Measurements from ENCODE around the gene RBPJL. TPM values are rescaled to one million over a fixed set of nuclear protein-coding genes. Genes with fewer than 3 reads are reported as not detected.

Gene RBPJL
- total and polyA plus RNA-seq, 2 of the 13 experiments (the other 11 are each of a cell fraction or from before 2014, with no cell fraction given): not detected

- TF ChIP-seq ZNF142 (CRISPR knock-in tag; IDR thresholded peaks at IDR 0.05) (peak; percentile 84), ADNP (CRISPR knock-in tag; IDR thresholded peaks at IDR 0.05) (no peak), HMGXB3 (CRISPR knock-in tag; IDR thresholded peaks at IDR 0.05; ENCODE audit: borderline replicate concordance) (peak; percentile 80; the same call in 1 of the 2 replicates), NKX3-1 (CRISPR knock-in tag; IDR thresholded peaks at IDR 0.05) (no peak), ZNF430 (CRISPR knock-in tag; IDR thresholded peaks at IDR 0.05) (peak; percentile 95), ZNF30 (CRISPR knock-in tag; IDR thresholded peaks at IDR 0.05) (no peak), ZNF777 (CRISPR knock-in tag; IDR thresholded peaks at IDR 0.05) (peak; percentile 30; the same call in 1 of the 2 replicates), UBTF (CRISPR knock-in tag; IDR thresholded peaks at IDR 0.05) (peak; percentile 88), ZNF329 (CRISPR knock-in tag; IDR thresholded peaks at IDR 0.05; ENCODE audit: low read depth) (peak; percentile 71; the same call in 1 of the 2 replicates), THAP11 (CRISPR knock-in tag; IDR thresholded peaks at IDR 0.05) (peak; percentile 45; the same call in 1 of the 2 replicates), ZNF160 (CRISPR knock-in tag; IDR thresholded peaks at IDR 0.05) (0 out of 2 replicates have a peak, but pooled peaks have one; percentile 37), TEAD3 (CRISPR knock-in tag; optimal IDR thresholded peaks at IDR 0.05; ENCODE audit: borderline replicate concordance) (no peak), ARNTL (CRISPR knock-in tag; IDR thresholded peaks at IDR 0.05) (peak; percentile 79), ZNF629 (CRISPR knock-in tag; conservative IDR thresholded peaks at IDR 0.05) (peak; percentile 95), ZNF597 (CRISPR knock-in tag; IDR thresholded peaks at IDR 0.05) (no peak)
These were observed 41.5 kb downstream of the RBPJL start, which contains the start of gene SDC4 (continued) for GRCh38 chr20:45347936-45348778.

Data from HepG2 (cell line).